ENCODE data around the gene LRP2. TPM values are rescaled to one million over a fixed set of nuclear protein-coding genes. Genes with fewer than 3 reads are reported as not detected.
"Not testable (repeated sequence)": the region's sequence is repeated elsewhere in the genome, so short reads cannot be mapped to it uniquely, and the experiment has no call there.

The LRP2 gene
- total RNA-seq, 2 experiments from 2014 or later: 0.25 to 0.62 TPM

DNA sequence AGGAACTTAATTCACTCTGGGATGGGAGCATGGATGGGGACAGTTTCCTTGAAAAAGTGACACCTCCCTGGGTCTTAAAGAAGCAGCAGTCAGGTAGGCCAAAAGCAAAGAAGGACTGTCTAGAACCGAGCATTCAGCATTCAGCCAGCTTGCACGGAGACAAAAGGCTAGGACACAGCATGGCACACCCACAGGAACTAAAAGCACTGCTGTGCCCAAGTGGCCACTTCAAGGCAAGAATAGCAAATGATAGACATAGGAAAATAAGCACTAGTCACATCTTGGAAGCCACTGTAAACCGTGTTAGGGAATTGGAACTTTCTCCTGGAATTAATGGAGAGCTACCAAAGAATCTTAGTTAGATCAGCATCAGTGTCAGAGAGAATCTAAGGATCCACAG is 47.0 kb downstream of the LRP2 start:
- no peak for DNase-seq
- peaks cover under 1% of the 10 kb centered on the region for H3K9me3 Mint-ChIP-seq
- H3K4me1 Mint-ChIP-seq (ENCODE audit: low read depth): no peaks in the 10 kb centered on the region
- H3K4me3 Mint-ChIP-seq: no peak overlapping the region
- CTCF ChIA-PET: no interaction called here
- no peak overlapping the region for H3K27ac Mint-ChIP-seq
- no peaks in the 10 kb centered on the region for H3K36me3 Mint-ChIP-seq (ENCODE audit: low read depth)
- H3K27me3 Mint-ChIP-seq (ENCODE audit: low read depth): peaks cover 22% of the 10 kb centered on the region
- intact Hi-C loops (cut with micrococcal nuclease): no loop called here

GRCh38 chr2:169308349-169308748 is 54.0 kb downstream of the LRP2 start:
- H3K27ac Mint-ChIP-seq; DNase-seq; H3K4me1 Mint-ChIP-seq (ENCODE audit: low read depth); intact Hi-C loops (cut with micrococcal nuclease); CTCF ChIA-PET; H3K36me3 Mint-ChIP-seq (ENCODE audit: low read depth); H3K9me3 Mint-ChIP-seq; H3K4me3 Mint-ChIP-seq: not testable (repeated sequence)
- peaks cover 14% of the 10 kb centered on the region for H3K27me3 Mint-ChIP-seq (ENCODE audit: low read depth)

DNA sequence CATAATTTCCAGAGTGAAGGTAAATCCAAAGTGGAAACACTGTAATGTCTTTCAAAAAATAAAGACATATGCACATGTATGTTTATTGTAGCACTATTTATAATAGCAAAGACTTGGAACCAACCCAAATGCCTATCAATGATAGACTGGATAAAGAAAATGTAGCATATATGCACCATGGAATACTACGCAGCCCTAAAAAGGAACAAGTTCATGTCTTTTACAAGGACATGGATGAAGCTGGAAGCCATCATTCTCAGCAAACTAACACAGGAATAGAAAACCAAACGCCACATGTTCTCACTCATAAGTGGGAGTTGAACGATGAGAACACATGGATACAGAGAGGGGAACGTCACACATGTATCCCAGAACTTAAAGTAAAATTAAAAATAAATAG is 57.6 kb downstream of the LRP2 start:
- intact Hi-C loops (cut with micrococcal nuclease); H3K9me3 Mint-ChIP-seq; H3K4me1 Mint-ChIP-seq (ENCODE audit: low read depth); DNase-seq; H3K36me3 Mint-ChIP-seq (ENCODE audit: low read depth); H3K27me3 Mint-ChIP-seq (ENCODE audit: low read depth); H3K27ac Mint-ChIP-seq; CTCF ChIA-PET; H3K4me3 Mint-ChIP-seq: not testable (repeated sequence)

GRCh38 chr2:169303579-169304305 is 58.6 kb downstream of the LRP2 start:
- no peaks in the 10 kb centered on the region for H3K4me1 Mint-ChIP-seq (ENCODE audit: low read depth)
- DNase-seq: no peak
- no peaks in the 10 kb centered on the region for H3K36me3 Mint-ChIP-seq (ENCODE audit: low read depth)
- H3K27me3 Mint-ChIP-seq (ENCODE audit: low read depth): peaks cover 4% of the 10 kb centered on the region
- peaks cover under 1% of the 10 kb centered on the region for H3K9me3 Mint-ChIP-seq
- H3K4me3 Mint-ChIP-seq: no peak overlapping the region
- CTCF ChIA-PET: no interaction called here
- no peak overlapping the region for H3K27ac Mint-ChIP-seq
- intact Hi-C loops (cut with micrococcal nuclease): no loop called here

DNA sequence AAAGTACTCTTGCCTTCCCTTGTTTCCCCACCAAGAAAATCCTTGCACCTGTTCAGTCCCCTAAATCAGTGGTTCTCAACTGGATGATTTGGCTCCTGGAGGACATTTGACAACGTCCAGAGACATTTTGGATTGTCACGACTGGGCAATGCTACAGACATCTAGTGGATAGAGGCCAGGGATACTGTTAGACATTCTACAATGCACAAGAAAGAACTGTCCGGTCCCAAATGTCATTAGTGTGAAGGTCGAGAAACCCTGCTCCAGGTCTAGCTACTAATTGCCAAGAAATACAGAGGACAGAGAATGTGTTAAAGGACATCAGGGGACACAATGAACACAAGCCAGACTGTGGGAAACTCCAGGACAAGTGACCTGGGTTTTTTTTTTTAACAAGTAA is 60.0 kb downstream of the LRP2 start:
- Mint-ChIP-seq H3K4me1 (ENCODE audit: low read depth) (no peaks in the 10 kb centered on the region), H3K36me3 (ENCODE audit: low read depth) (no peaks in the 10 kb centered on the region), H3K27me3 (ENCODE audit: low read depth) (peaks cover 13% of the 10 kb centered on the region), H3K27ac (no peak overlapping the region), H3K9me3 (no peaks in the 10 kb centered on the region), H3K4me3 (no peak overlapping the region)
- no peak for DNase-seq
- CTCF ChIA-PET: no interaction called here
- intact Hi-C loops (cut with micrococcal nuclease): no loop called here

DNA sequence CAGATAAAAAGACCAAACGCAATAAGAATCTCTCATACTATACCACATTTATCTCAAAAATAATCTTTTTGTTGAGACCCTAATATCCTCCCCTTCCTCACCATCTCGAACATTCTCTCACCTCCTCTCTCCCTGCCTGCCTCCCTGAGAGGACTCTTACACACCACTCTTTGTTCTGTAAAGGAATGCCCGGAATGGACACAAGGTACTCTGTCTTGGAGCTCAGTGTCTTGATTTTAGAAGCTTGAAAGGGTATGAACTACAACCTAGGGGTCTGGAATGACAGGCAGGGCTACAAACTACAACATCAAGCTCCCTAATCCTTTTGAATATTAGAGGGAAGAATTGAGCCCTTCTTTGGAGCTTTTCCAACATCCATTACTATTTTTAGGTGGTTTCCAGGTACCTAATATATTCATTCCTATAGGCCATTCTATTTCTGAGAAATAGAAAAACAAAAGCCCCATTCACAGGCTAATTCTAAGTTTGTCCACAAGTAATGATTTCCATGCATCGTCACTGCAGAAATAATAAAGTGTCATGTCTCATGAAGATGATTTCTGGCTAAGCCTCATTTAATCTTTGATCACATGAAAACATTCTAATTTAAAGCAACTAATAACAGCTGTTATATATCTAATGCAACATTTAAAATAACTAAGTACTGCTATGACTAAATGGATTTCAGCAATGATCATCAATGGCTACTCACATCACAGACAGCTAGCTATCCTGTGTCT is 60.6 kb downstream of the LRP2 start:
- no peak for DNase-seq
- CTCF ChIA-PET: interaction anchor here (0.6 to 0.7 kb wide), 2 partner anchors 15 to 767 kb away, joined by 3 to 5 read pairs; no protein-coding TSS in a partner anchor
- Mint-ChIP-seq H3K27me3 (ENCODE audit: low read depth) (peaks cover 19% of the 10 kb centered on the region), H3K9me3 (no peaks in the 10 kb centered on the region), H3K36me3 (ENCODE audit: low read depth) (no peaks in the 10 kb centered on the region), H3K4me3 (no peak overlapping the region), H3K27ac (no peak overlapping the region), H3K4me1 (ENCODE audit: low read depth) (no peaks in the 10 kb centered on the region)
- intact Hi-C loops (cut with micrococcal nuclease): no loop called here

GRCh38 chr2:169300636-169301530 is 61.5 kb downstream of the LRP2 start:
- intact Hi-C loops (cut with micrococcal nuclease): no loop called here
- DNase-seq: no peak
- Mint-ChIP-seq H3K27me3 (ENCODE audit: low read depth) (peaks cover 20% of the 10 kb centered on the region), H3K9me3 (no peaks in the 10 kb centered on the region), H3K27ac (no peak overlapping the region), H3K4me1 (ENCODE audit: low read depth) (no peaks in the 10 kb centered on the region), H3K4me3 (no peak overlapping the region), H3K36me3 (ENCODE audit: low read depth) (no peaks in the 10 kb centered on the region)
- CTCF ChIA-PET: interaction anchor here (0.6 to 0.7 kb wide), 2 partner anchors 16 to 768 kb away, joined by 3 to 5 read pairs; no protein-coding TSS in a partner anchor

GRCh38 chr2:169298007-169298406 is 64.3 kb downstream of the LRP2 start:
- H3K36me3 Mint-ChIP-seq (ENCODE audit: low read depth): no peaks in the 10 kb centered on the region
- intact Hi-C loops (cut with micrococcal nuclease): no loop called here

DNA sequence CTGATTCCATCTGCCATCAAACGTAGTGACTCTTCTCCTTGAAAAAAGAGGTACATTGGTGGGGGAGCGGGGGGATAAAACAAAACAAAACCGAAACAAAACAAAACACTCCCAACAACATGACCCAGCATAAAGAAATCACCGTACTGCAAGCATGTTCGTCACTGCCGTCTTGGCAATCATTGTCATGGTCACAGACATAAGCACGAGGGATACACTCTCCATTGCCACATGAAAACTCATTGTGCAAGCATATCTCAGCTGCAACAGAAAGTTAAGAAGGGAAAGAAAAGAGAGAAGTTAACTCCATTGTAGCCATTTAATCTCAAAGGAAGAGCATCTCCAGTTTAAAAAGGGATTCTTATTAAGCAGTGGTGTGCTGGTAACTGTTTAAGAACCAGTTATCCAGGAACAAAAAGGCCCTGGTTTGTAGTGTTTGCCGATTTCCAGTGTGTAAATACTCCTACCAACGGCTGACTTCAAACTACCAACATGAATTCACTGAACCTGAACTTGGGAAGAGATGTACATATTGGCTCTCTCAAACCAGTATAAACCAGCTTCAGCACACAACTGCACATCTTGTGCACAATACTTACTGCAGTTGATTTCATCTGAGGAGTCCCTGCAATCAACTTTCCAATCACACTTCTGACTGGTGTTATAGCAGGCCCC is 68.2 kb downstream of the LRP2 start:
- Mint-ChIP-seq H3K4me3 (no peak overlapping the region), H3K9me3 (no peaks in the 10 kb centered on the region), H3K27ac (no peak overlapping the region), H3K36me3 (ENCODE audit: low read depth) (no peaks in the 10 kb centered on the region), H3K27me3 (ENCODE audit: low read depth) (peaks cover 20% of the 10 kb centered on the region), H3K4me1 (ENCODE audit: low read depth) (no peaks in the 10 kb centered on the region)
- CTCF ChIA-PET: no interaction called here
- DNase-seq: no peak
- intact Hi-C loops (cut with micrococcal nuclease): no loop called here

More at GRCh38 chr2:169298007-169298406, 64.3 kb downstream of the LRP2 start:
- H3K9me3 Mint-ChIP-seq: no peaks in the 10 kb centered on the region
- no peak for DNase-seq
- no peak overlapping the region for H3K27ac Mint-ChIP-seq
- CTCF ChIA-PET: no interaction called here
- peaks cover 17% of the 10 kb centered on the region for H3K27me3 Mint-ChIP-seq (ENCODE audit: low read depth)
- no peaks in the 10 kb centered on the region for H3K4me1 Mint-ChIP-seq (ENCODE audit: low read depth)
- no peak overlapping the region for H3K4me3 Mint-ChIP-seq

GRCh38 chr2:169291517-169291916 is 70.8 kb downstream of the LRP2 start:
- Mint-ChIP-seq H3K36me3 (ENCODE audit: low read depth) (no peaks in the 10 kb centered on the region), H3K9me3 (no peaks in the 10 kb centered on the region), H3K27ac (no peak overlapping the region), H3K27me3 (ENCODE audit: low read depth) (peaks cover 6% of the 10 kb centered on the region), H3K4me3 (no peak overlapping the region), H3K4me1 (ENCODE audit: low read depth) (no peaks in the 10 kb centered on the region)
- intact Hi-C loops (cut with micrococcal nuclease): no loop called here
- DNase-seq: no peak
- CTCF ChIA-PET: no interaction called here

- no peaks in the 10 kb centered on the region for H3K9me3 Mint-ChIP-seq
- intact Hi-C loops (cut with micrococcal nuclease): no loop called here
These were observed 71.9 kb downstream of the LRP2 start for GRCh38 chr2:169290433-169290832.

DNA sequence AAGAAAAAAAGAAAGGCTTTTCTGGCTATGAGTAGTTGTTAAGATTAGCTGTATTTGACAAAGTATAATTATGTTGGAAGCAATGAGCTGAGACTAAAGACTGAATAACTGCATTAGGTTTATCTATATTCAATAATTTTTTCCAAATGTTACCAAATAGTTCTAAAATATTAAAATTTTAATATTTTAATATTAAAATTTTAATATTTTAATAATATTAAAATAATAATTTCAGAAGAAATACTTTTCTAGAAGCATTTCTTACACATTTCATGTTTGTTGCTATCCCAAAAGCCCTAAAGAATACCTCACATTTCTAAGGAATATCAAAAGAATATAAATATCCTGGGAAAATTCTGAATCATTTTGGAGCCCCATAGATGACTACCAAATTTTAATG is 74.7 kb downstream of the LRP2 start:
- DNase-seq: no peak
- Mint-ChIP-seq H3K27me3 (ENCODE audit: low read depth) (peaks cover 6% of the 10 kb centered on the region), H3K4me3 (no peak overlapping the region), H3K27ac (no peak overlapping the region), H3K36me3 (ENCODE audit: low read depth) (no peaks in the 10 kb centered on the region), H3K9me3 (no peaks in the 10 kb centered on the region), H3K4me1 (ENCODE audit: low read depth) (no peaks in the 10 kb centered on the region)
- CTCF ChIA-PET: no interaction called here
- intact Hi-C loops (cut with micrococcal nuclease): no loop called here

More at GRCh38 chr2:169290433-169290832, 71.9 kb downstream of the LRP2 start:
- no peak overlapping the region for H3K27ac Mint-ChIP-seq
- H3K4me3 Mint-ChIP-seq: no peak overlapping the region
- no peak for DNase-seq
- H3K36me3 Mint-ChIP-seq (ENCODE audit: low read depth): no peaks in the 10 kb centered on the region
- no peaks in the 10 kb centered on the region for H3K4me1 Mint-ChIP-seq (ENCODE audit: low read depth)
- CTCF ChIA-PET: interaction anchor here (0.7 kb wide), 1 partner anchor 96 kb away, joined by 3 read pairs; no protein-coding TSS in a partner anchor
- peaks cover 6% of the 10 kb centered on the region for H3K27me3 Mint-ChIP-seq (ENCODE audit: low read depth)
